Neural cell (in vitro differentiated cells): ENCODE results near the gene EDIL3.
"Not testable (repeated sequence)": the region's sequence is repeated elsewhere in the genome, so short reads cannot be mapped to it uniquely, and the experiment has no call there.

Experiments
- EP300 ChIP-seq: fragments of 450-650 bp; conservative IDR thresholded peaks from 2 replicates; pipeline ENCODE4 v1.6.1; 2014; ENCODE audit warnings: antibody characterized with exemption, mild to moderate bottlenecking, moderate library complexity; ENCODE audit not compliant: poor library complexity, severe bottlenecking
- EZH2 ChIP-seq: fragments of 200-600, 300-800 bp; shearing (Covaris generic), sonication (generic); IDR thresholded peaks from 2 replicates; pipeline ENCODE4 v1.6.1; 2014; ENCODE audit warnings: antibody characterized with exemption, low read length, borderline replicate concordance, mild to moderate bottlenecking; ENCODE audit not compliant: insufficient read depth, poor library complexity, severe bottlenecking
- MXI1 ChIP-seq: fragments of 450-650 bp; conservative IDR thresholded peaks from 2 replicates; pipeline ENCODE4 v1.6.1; 2014; ENCODE audit warnings: antibody characterized with exemption, mild to moderate bottlenecking; ENCODE audit not compliant: poor library complexity, severe bottlenecking
- POLR2AphosphoS5 ChIP-seq: IDR thresholded peaks from 2 replicates; pipeline ENCODE4 v1.6.1; 2012
- RAD21 ChIP-seq: fragments of 450-650 bp; conservative IDR thresholded peaks from 2 replicates; pipeline ENCODE4 v1.6.1; 2014; ENCODE audit warnings: antibody characterized with exemption, mild to moderate bottlenecking, moderate library complexity
- SMC3 ChIP-seq: fragments of 450-650 bp; conservative IDR thresholded peaks from 2 replicates; pipeline ENCODE4 v1.6.1; 2014; ENCODE audit warnings: antibody characterized with exemption, mild to moderate bottlenecking, moderate library complexity; ENCODE audit not compliant: poor library complexity
- TAF1 ChIP-seq: IDR thresholded peaks from 2 replicates; pipeline ENCODE4 v1.6.1; 2012; ENCODE audit warnings: low read depth
- TF ChIP-seq, protein P1 (sequence below): fragments of 450-650 bp; IDR thresholded peaks from 2 replicates; pipeline ENCODE4 v1.5.1; 2014; ENCODE audit warnings: antibody characterized with exemption, mild to moderate bottlenecking, moderate library complexity; ENCODE audit not compliant: poor library complexity, severe bottlenecking
- TF ChIP-seq, protein P2 (sequence below): IDR thresholded peaks from 2 replicates; pipeline ENCODE4 v1.6.1; 2012; ENCODE audit warnings: borderline replicate concordance

DNA sequence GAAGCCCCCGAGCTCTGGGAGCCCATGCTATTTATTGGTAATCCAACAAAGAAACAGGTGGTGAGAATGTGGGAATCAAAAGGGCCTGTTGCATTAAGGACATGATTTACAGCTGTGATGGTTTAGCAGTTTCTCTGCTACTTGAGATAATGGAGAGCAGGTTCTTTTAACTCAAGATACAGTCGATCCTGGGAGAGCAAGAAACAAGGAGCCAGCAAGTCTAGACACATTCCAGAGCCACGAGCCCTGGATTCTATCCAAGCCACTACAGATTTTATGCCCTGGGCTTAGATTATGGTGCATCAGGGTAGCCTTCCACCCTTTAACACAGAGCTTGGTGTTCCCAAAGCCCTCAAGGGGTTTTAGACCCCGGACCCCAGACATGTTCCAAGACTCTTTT lies 87.0 kb downstream of the EDIL3 start:
- TF ChIP-seq, protein P1, sequence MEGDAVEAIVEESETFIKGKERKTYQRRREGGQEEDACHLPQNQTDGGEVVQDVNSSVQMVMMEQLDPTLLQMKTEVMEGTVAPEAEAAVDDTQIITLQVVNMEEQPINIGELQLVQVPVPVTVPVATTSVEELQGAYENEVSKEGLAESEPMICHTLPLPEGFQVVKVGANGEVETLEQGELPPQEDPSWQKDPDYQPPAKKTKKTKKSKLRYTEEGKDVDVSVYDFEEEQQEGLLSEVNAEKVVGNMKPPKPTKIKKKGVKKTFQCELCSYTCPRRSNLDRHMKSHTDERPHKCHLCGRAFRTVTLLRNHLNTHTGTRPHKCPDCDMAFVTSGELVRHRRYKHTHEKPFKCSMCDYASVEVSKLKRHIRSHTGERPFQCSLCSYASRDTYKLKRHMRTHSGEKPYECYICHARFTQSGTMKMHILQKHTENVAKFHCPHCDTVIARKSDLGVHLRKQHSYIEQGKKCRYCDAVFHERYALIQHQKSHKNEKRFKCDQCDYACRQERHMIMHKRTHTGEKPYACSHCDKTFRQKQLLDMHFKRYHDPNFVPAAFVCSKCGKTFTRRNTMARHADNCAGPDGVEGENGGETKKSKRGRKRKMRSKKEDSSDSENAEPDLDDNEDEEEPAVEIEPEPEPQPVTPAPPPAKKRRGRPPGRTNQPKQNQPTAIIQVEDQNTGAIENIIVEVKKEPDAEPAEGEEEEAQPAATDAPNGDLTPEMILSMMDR: not testable (repeated sequence)
- not testable (repeated sequence) for TF ChIP-seq RAD21, MXI1, POLR2AphosphoS5, SMC3, EZH2, EP300, TAF1
- TF ChIP-seq, protein P2, sequence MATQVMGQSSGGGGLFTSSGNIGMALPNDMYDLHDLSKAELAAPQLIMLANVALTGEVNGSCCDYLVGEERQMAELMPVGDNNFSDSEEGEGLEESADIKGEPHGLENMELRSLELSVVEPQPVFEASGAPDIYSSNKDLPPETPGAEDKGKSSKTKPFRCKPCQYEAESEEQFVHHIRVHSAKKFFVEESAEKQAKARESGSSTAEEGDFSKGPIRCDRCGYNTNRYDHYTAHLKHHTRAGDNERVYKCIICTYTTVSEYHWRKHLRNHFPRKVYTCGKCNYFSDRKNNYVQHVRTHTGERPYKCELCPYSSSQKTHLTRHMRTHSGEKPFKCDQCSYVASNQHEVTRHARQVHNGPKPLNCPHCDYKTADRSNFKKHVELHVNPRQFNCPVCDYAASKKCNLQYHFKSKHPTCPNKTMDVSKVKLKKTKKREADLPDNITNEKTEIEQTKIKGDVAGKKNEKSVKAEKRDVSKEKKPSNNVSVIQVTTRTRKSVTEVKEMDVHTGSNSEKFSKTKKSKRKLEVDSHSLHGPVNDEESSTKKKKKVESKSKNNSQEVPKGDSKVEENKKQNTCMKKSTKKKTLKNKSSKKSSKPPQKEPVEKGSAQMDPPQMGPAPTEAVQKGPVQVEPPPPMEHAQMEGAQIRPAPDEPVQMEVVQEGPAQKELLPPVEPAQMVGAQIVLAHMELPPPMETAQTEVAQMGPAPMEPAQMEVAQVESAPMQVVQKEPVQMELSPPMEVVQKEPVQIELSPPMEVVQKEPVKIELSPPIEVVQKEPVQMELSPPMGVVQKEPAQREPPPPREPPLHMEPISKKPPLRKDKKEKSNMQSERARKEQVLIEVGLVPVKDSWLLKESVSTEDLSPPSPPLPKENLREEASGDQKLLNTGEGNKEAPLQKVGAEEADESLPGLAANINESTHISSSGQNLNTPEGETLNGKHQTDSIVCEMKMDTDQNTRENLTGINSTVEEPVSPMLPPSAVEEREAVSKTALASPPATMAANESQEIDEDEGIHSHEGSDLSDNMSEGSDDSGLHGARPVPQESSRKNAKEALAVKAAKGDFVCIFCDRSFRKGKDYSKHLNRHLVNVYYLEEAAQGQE: not testable (repeated sequence)
